Mesothelial cell of epicardium (in vitro differentiated cells): ENCODE results near the gene DNAH10. TPM values are rescaled to one million over a fixed set of nuclear protein-coding genes. Genes with fewer than 3 reads are reported as not detected.

Experiments used
- DNase-seq, 2 experiments: peaks; one replicate each; pipeline ENCODE4 v3.0.0; 2021; ENCODE audit warnings: low spot score in 2 of 2; ENCODE audit not compliant: unreplicated experiment in 2 of 2
- H3K27ac Mint-ChIP-seq: 2 replicates; pipeline ENCODE4 v1.8.0; 2021; ENCODE audit warnings: mixed read lengths
- H3K27me3 Mint-ChIP-seq: 2 replicates; pipeline ENCODE4 v1.8.0; 2021; ENCODE audit warnings: low read depth, mixed read lengths
- H3K36me3 Mint-ChIP-seq: 2 replicates; pipeline ENCODE4 v1.8.0; 2021; ENCODE audit warnings: mixed read lengths
- H3K4me1 Mint-ChIP-seq: 2 replicates; pipeline ENCODE4 v1.8.0; 2021; ENCODE audit warnings: mixed read lengths
- H3K4me3 Mint-ChIP-seq: 2 replicates; pipeline ENCODE4 v1.8.0; 2021; ENCODE audit warnings: mild to moderate bottlenecking, moderate library complexity, mixed read lengths
- H3K9me3 Mint-ChIP-seq: 2 replicates; pipeline ENCODE4 v1.8.0; 2021; ENCODE audit warnings: mixed read lengths
- CTCF ChIP-seq: fragments of 200-600 bp; sonication (generic); IDR thresholded peaks from one replicate; pipeline ENCODE4 v1.5.0; 2021; ENCODE audit warnings: antibody characterized with exemption; ENCODE audit not compliant: unreplicated experiment
- total RNA-seq: library from RNA; stranded (reverse); gene quantifications from 3 replicates; pipeline ENCODE4 v1.2.1, GENCODE V29; 2021

DNAH10 gene
- total RNA-seq, 1 donor from 2014 or later: 2.7 TPM

DNA sequence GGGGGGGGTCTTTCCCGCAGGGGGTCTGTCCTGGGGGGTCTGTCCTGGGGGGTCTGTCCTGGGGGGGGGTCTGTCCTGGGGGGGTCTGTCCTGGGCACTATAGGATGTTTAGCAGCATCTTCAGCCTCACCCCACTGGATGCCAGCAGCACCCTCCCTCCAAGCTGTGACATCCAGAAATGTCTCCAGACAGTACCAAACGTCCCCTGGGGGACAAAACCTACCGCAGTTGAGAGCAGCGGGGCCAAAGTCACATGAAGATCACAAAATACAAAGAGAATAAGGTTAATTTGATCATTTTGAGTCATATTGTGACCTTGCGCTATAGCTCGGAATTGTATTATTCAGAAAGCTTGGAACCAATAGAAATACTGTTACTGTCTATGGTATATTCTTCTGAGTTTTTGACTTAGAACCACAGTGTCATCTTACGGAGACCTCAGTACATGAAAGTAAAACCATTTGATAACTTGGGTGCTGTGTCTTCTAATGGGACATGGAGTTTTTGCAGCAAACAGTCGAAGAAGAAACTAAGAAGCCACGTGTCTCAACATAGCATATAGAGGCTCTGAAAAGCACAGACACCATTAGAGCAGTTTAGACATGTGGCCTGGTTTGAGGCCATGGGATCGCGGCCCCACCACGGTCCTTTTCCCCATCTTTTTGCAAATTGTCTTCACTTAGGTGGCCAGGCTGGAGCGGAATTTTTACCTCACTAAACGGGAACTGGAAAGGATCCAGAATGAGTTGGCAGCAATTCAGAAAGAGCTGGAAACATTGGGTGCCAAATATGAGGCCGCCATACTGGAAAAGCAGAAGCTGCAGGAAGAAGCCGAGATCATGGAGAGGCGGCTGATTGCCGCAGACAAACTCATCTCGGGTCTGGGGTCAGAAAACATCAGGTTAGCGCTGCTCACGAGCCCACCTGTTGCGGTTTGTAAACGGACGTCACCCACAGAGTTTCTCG lies 150.6 kb downstream of the DNAH10 start:
- H3K4me3 Mint-ChIP-seq: peak overlapping the region; percentile 18
- H3K36me3 Mint-ChIP-seq: no peaks in the 10 kb centered on the region
- TF ChIP-seq CTCF: no peak
- no peaks in the 10 kb centered on the region for H3K9me3 Mint-ChIP-seq
- peaks cover 7% of the 10 kb centered on the region for H3K27me3 Mint-ChIP-seq
- H3K4me1 Mint-ChIP-seq: peaks cover 18% of the 10 kb centered on the region
- H3K27ac Mint-ChIP-seq: peak overlapping the region; percentile 92
- DNase-seq: no peak

- Mint-ChIP-seq H3K36me3 (no peaks in the 10 kb centered on the region), H3K27me3 (peaks cover 7% of the 10 kb centered on the region), H3K4me3 (no peak overlapping the region), H3K9me3 (no peaks in the 10 kb centered on the region), H3K4me1 (peaks cover 8% of the 10 kb centered on the region), H3K27ac (no peak overlapping the region)
- DNase-seq: no peak
- no peak for TF ChIP-seq CTCF
These were observed 152.7 kb downstream of the DNAH10 start for GRCh38 chr12:123914726-123915333.

DNA sequence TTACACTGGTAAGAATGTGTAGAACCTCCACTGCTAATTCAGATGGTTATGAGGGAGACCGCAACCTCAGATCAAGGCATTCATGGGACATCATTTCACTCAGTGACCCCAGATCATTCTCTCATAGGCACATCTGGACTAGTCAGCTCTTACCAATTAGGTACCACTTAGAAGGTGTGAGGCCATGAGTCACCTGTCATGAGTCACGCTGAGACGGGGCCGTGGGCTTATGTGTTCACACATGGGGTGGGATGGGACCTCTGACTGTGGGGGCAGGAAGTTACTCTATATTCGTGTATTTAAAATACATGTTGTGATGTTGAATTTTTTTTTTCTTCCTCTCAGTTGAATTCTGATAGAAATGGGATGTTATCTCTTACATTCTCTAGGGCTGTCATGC lies 154.6 kb downstream of the DNAH10 start:
- Mint-ChIP-seq H3K36me3 (no peaks in the 10 kb centered on the region), H3K9me3 (no peaks in the 10 kb centered on the region), H3K27ac (no peak overlapping the region), H3K27me3 (peaks cover 7% of the 10 kb centered on the region), H3K4me3 (no peak overlapping the region), H3K4me1 (peaks cover 8% of the 10 kb centered on the region)
- DNase-seq: no peak
- TF ChIP-seq CTCF: no peak

DNA sequence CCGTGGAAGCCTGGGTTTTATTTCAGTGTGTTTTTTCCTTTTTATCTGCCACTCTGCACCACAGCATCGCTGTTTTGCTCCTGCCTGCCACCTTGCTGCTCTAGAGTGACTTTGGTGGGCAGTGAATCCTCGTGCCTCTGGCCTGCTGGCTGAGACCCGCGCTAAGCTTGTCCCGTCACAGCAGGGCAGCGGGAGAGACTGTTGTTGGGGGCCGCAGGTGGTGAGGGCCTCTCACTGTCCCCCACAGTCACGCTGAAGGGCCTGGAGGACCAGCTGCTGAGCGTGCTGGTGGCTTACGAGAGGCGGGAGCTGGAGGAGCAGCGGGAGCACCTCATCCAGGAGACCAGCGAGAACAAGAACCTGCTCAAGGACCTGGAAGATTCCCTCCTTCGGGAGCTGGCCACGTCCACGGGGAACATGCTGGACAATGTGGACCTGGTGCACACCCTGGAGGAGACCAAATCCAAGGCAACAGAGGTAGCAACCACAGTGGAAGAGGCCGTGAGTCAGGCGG lies 155.3 kb downstream of the DNAH10 start:
- Mint-ChIP-seq H3K4me1 (peaks cover 7% of the 10 kb centered on the region), H3K27me3 (peaks cover 7% of the 10 kb centered on the region), H3K4me3 (no peak overlapping the region), H3K27ac (no peak overlapping the region), H3K9me3 (no peaks in the 10 kb centered on the region), H3K36me3 (no peaks in the 10 kb centered on the region)
- TF ChIP-seq CTCF: no peak
- DNase-seq: no peak

- Mint-ChIP-seq H3K27ac (no peak overlapping the region), H3K9me3 (no peaks in the 10 kb centered on the region), H3K4me1 (peaks cover 2% of the 10 kb centered on the region), H3K36me3 (no peaks in the 10 kb centered on the region), H3K4me3 (no peak overlapping the region), H3K27me3 (peaks cover 5% of the 10 kb centered on the region)
- DNase-seq: no peak
- TF ChIP-seq CTCF: no peak
These were observed 157.9 kb downstream of the DNAH10 start for GRCh38 chr12:123919980-123920360.
